Fibroblast of peridontal ligament (primary cell): ENCODE data around the gene DOC2A.
A peak's percentile ranks its signal among the peaks of the same experiment; 100 is the strongest.
"Not testable (repeated sequence)": the region's sequence is repeated elsewhere in the genome, so short reads cannot be mapped to it uniquely, and the experiment has no call there.

Experiments used
- DNase-seq: peaks from one replicate; pipeline ENCODE4 v3.0.0-alpha.2; 2010; ENCODE audit errors: extremely low read depth

DOC2A gene

DNA sequence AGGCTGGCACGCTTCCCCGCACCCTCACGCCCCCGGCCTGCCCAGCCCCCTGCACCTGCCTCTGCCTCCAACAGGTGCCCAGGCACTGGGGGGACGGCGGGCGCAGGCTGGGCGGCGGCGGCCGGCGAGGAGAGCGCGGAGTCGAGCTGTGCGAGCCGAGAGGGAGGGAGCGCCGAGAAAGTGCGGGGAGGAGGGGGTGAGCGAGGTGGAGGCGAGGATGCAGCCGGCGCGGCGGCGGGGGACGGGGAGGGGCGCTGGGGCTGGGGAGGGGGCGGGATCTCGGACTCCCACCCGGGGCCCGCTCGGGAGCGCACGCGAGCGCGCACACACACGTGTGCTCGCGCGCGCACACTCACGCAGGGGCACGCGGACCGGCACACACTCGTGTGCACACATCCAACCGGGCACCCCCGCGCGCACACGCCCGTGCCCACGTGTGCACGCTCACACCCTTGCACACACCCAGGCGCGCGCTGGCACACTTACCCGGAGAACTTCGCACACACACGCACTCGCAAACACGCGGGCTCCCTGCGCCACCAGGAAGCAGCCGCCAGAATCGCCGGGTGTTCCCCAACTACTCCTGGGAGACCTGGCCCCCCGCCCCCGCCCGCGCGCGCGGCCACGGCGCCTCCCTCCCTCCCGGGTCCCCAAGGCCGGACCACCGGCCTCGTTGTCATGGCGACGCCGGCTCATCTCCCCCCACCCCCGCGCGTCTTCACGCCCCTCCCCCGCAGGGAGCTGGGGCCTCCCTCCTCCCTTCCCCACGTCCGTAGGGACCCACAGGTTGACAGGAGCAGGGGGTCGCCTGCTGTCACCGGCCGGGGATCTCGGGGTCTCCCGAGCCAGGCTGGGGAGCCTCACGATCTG is at the start of gene DOC2A:
Gene DOC2A (minus strand): TSS at position 184 of the 870 bp plus-strand sequence. CDS start 805 bp downstream, outside the sequence.
- DNase-seq: no peak

DNA sequence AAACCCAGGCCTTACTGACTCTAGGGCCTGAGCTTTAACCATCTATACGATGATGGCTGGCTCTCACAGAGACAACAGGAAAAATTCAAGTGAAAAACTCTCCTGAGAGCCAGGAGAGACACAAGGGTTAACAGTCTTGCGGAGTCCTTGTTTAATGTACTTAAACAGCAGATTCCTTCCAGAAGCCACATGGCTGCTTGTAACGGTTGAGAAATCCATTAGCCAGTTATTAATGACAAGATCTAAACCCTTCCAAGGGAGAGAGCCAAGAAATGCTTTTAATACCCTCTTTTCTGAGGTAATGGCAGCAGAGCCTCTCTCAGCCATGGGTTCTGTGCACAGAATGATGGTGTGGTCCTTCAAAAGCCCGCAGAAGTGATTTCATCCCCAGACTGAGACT is 49.5 kb upstream of the DOC2A start:
- no peak for DNase-seq

GRCh38 chr16:30054959-30055553 is 44.2 kb upstream of the DOC2A start:
- no peak for DNase-seq

DNA sequence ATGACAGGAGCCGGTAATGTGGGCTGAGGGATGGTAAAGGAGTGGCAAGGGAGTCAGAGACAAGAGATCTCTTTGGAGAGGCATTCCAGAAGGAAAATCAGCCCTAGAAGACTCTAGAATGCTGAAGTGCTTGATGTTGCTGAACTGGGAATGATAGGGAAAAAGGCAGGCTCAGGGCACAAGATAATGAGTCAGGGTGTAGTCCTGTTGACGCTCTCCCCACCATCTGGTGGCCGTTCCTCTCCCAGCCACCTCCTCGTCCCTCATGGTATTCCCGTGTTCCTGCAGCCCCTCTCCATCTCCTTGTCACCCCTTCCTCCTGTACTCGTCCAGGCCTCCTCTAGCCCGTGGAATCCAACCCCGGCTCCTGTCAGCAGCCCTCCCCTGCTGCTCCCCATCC is 43.6 kb upstream of the DOC2A start:
- no peak for DNase-seq

DNA sequence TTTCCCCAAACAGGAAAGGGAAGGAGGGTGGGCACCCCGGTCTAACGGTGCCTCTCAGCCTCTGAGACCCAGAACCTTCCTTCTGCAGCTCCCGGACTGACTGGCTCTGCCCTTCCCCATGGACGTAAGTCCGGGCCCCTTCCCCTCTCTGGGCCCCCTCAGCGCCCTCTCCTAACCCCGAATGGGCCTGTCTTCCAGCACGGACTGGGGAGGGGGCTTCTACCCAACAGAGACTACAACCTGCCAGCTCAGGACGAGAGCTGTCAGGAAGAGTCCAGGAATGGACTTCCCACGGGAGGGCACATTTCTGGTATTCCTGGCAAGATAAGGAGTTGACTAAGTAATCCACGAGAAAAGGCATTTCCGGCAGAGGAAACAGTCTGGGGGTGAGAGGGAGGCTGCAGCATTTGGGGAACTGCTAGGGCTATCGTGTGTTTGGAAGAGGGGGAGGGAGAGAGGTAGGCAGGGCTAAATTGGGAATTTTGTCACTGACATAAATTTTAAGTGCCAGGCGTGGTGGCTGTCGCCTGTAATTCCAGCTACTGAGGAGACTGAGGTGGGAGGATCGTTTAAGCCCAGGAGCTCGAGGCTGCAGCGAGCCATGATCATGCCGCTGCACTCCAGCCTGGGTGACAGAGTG is 42.7 kb upstream of the DOC2A start:
- DNase-seq: no peak

DNA sequence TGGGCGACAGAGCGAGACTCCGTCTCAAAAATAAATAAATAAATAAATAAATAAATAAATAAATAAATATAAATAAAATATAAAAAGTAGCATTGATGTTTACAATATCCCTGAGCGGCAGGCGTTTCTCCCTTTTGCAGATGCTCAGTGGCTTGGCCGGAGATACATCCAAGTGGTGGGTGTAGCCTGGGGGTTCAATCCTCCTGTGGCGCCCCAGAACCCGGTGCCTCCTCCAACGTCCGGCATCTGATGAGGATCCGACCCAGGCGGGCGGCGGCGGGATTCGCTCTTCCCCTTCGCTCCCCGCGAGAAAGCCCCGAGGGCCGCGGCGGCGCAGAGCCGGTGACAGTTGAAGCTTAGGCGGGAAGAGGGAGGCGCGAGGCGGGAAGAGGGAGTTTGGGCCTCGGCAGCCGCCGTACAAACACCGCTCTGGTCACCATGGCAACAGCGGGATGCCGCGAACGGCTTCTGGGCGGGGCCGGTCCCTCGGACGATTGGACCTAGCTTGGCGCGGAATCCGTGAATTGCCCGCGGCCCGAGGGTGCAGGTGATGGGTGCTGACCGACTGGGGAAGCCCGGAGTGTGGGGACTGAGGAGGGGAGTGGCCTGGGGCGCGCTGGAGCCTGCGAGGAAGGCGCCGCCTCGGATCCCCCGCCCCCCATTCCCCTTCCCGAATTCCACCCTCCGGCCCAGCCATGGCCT is 42.0 kb upstream of the DOC2A start:
- DNase-seq: peak; percentile 86

GRCh38 chr16:30051518-30051917 is 40.7 kb upstream of the DOC2A start:
- peak; percentile 37 for DNase-seq

DNA sequence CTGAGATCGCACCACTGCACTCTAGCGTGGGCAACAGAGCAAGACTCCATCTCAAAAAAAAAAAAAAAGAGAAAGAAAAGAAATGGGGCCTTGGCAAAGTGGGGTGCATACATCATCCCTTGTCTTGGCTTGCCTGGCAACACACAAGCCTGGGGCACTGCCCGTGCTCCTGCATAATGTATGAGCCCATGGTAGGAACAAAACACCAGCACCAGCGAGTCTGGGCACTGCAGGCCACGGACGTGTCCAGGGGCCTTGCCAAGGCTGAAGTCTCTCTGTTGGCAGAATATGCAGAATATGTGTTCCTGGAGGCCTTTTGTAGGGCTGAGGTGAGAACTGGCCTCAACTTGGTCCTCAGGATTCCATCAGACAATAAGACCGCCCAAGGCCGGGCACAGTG is 39.0 kb upstream of the DOC2A start:
- no peak for DNase-seq

DNA sequence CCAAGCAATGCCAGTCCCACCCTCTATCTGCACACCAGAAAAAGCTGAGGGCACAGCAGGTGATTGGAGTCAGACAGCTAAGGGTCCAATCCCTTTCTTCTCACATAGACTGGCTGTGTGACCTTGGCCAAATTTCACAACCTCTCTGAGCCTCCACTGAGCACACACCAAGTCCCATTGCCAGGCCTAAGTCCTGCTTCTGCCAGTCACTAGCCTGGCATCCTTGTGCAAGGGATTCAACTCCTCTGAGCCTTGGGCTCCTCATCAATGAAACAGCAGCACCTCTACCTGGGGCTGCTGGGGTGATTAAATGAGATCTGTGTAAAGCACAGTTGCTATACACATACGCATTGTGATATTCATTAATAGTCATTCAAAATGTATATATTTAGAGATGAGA is 35.8 kb upstream of the DOC2A start:
- no peak for DNase-seq

GRCh38 chr16:30046178-30046577 is 35.4 kb upstream of the DOC2A start:
- no peak for DNase-seq

GRCh38 chr16:30041841-30042240 is 31.0 kb upstream of the DOC2A start:
- peak; percentile 67 for DNase-seq

- not testable (repeated sequence) for DNase-seq
These were observed 29.9 kb upstream of the DOC2A start for GRCh38 chr16:30040690-30041089.

- DNase-seq: no peak
These were observed 29.4 kb upstream of the DOC2A start for GRCh38 chr16:30040221-30040620.

GRCh38 chr16:30033270-30033669 is 22.4 kb upstream of the DOC2A start:
- DNase-seq: no peak

DNA sequence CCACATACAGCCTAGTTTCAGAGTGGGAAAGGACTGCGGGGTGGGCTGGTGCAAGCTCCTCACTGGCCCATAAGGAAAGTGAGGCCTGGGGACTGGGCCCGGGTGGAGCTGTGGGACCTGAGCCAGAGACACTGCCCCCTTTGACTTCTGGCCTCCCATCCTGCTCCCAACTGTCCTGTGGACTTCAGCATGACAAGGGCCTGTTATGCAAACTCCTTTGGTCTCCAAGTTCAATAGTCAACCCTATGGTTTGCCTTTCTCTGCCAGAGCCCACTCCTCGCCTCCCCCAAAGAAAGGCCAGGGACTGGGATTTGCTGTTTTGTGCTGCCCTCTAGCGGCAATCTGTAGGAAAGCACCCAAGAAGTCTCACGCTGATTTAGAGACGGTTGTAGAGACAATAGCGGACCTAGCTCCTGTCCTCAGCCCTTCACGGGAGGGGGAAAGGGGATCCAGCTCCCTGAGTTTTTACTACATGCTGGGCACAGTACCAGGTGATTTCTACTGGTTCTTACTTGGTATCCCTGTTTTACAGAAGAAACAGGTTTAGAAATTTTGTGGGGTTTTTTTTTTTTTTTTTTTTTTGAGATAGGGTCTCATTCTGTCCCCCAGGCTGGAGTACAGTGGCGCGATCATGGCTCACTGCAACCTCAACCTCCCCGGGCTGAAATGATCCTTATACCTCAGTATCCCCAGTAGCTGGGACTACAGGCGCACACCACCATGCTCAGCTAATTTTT is 21.4 kb upstream of the DOC2A start:
- DNase-seq: peak; percentile 78

DNA sequence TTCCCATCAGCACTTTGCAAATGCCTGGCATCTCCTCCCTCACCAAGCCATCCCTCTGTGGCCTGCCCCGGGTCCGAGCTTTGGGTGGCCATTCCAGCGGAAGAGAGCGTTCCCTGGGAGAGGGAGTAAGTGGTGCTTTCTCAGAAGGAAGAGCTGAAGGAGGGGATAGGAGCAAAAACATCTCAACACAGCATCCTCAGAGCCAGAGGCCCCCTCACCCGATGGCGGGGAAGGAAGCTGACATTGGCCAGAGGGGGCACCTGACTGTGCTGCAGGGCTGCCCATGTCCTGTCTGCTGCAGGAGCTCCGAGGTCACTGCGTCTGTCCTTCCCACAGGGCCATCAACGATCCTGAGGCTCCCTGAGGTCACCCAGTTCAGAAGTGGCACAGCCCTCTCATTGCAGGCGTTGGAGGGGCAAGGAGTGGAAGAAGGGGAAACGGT is 20.7 kb upstream of the DOC2A start:
- DNase-seq: no peak

GRCh38 chr16:30030841-30031413 is 20.1 kb upstream of the DOC2A start, which contains the start of gene TLCD3B:
TLCD3B (minus strand) TSS chr16:30031271; CDS start chr16:30030527, 744 bp downstream.
- no peak for DNase-seq

GRCh38 chr16:30030011-30030685 is 19.3 kb upstream of the DOC2A start:
- DNase-seq: no peak

- no peak for DNase-seq
These were observed 17.7 kb upstream of the DOC2A start for GRCh38 chr16:30028438-30029076.
